Kidney tubule cell (primary cell): ENCODE measurements around the gene OXLD1.
A peak's percentile ranks its signal among the peaks of the same experiment; 100 is the strongest.
"Not testable (repeated sequence)": the region's sequence is repeated elsewhere in the genome, so short reads cannot be mapped to it uniquely, and the experiment has no call there.

Experiments
- DNase-seq: peaks from one replicate; pipeline ENCODE4 v3.0.0-alpha.2; 2018; ENCODE audit warnings: low spot score

The OXLD1 gene

DNA sequence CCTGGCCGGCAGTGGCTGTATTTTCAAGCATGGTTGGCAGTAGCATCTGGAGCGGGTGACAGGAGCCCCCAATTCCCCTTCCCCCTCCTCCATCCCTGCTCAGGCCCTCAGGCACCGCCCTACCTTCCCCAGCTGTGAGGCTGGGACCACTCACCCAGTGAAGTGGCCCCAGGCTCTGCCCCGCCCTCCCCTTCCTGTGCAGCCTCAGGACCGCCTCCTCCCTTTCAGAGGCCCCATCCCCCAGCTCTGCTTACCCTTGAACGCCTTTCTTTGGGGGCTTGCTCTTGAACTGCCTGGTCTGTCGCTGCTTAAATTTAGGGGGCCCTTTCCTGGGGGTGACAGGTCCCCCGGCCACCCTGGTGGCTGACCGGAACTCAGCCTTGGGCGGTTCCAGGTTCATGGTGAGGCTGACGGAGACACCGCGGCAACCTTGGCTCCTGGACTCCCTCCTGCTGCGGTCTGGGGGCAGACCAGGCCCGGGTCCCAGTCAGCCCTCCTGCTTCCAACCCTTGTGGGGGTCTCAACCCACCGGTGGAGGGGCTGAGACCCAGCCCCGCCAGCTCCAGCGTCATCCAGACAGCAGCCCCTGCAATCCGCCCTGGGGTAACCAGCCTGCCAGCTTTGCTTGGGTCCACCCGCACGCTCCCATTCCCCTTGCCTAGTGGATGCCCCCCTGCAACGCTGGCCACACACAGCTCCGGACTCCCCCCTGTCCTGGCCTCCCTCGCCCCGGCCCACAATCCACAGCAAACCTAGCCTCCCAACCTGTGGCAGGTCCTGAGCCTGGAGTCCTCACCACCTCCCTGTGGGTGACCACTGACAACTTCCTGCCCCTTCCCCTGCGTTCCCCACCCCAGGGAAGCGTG, 13.3 kb downstream of the OXLD1 start:
- DNase-seq, result no peak

DNA sequence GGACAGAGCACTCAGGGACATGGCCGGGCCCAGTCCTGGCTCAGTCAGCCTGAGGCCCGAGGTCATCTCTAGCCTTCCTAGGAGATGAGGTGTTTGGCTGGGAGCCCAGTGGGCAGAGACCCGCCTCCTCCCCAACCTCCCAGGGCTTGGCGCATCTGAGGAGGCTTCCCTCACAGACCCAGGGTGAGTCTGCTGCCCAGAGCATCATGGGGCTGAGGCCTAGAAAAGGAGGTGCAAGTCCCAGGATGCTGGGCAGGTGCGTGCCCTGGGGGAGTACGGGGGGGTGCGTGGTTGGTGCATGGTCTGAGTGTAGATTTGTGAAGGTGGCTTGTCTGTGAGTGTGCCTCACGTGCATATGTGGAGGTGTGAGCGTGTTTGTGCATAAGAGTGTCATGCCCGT, 14.7 kb downstream of the OXLD1 start:
- peak; percentile 91 for DNase-seq

- DNase-seq, result no peak
Observed at GRCh38 chr17:81650951-81651350, 15.5 kb downstream of the OXLD1 start.

DNA sequence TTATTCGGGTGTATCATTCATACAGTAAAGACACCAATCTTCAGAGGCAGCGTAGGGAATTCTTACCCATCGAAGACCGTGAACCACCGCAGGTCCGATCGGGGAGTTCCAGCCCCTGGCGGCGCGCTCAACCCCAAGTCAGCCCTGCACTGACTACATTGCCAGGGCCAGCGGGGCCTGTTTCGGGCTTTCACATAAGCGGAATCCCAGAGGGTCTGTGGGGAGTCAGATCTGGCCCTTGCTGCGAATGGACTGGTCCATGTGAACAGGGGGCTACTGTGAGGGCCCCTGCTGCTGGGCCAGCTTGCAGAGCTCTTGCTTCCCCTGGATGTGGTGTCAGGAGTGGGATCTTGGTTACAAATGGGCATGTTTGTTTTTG, 17.7 kb downstream of the OXLD1 start:
- DNase-seq, result no peak

- DNase-seq, result no peak
Observed at GRCh38 chr17:81648013-81648706, 18.2 kb downstream of the OXLD1 start.

DNA sequence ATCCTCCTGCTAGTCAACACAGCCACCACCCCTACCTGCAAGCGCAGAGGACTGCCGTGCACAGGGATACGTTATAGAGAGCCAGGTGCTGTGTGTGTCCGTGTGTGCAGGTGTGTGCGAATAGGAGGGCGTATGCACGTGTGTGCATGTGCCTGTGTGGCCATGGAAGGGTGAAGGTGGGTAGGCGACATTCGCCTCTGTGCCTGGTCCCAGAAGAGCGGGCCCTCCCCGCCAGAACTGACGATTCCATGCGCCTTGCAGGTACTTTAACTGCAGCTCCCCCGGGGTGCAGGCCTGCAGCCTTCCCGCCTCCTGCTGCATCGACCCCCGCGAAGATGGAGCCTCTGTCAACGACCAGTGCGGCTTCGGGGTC, 18.8 kb downstream of the OXLD1 start:
- no peak for DNase-seq

DNA sequence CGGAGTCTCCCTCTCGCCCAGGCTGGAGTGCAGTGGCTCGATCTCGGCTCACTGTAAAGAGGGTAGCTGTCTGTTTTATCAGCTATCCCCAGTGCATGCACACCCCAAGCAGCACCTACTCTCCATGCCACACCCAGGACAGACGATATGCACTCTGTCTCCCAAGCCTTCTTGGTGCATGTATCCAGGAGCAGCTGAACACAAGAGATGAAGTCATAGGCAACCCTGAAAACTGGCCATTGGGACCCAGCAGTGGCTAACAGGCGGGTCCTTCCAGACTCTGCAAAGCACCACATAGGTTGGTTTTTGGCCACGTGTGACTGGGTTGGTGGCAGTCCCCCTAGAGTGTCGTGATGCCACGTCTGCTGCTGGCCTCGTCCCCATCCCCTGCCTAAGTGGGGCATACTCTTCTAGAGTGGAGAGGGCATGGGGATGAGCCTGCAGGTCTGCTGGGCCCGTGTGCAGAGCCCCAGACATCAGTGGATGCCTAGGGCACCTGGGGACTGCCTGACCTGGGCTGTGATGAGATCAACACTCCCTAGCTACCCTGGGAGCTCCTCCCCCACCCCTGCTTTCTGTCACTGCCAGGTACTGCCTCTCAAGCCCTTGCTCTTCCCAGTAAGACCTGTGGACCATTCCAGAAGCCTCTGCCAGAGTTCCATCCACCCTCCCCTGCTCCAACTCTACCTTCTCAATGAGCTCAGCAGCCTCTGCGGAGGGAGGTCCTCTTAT, 19.4 kb downstream of the OXLD1 start:
- DNase-seq, result no peak

- DNase-seq, result no peak
Observed at GRCh38 chr17:81644976-81645952, 21.1 kb downstream of the OXLD1 start.

GRCh38 chr17:81644496-81644895, 21.9 kb downstream of the OXLD1 start:
- DNase-seq, result no peak

DNA sequence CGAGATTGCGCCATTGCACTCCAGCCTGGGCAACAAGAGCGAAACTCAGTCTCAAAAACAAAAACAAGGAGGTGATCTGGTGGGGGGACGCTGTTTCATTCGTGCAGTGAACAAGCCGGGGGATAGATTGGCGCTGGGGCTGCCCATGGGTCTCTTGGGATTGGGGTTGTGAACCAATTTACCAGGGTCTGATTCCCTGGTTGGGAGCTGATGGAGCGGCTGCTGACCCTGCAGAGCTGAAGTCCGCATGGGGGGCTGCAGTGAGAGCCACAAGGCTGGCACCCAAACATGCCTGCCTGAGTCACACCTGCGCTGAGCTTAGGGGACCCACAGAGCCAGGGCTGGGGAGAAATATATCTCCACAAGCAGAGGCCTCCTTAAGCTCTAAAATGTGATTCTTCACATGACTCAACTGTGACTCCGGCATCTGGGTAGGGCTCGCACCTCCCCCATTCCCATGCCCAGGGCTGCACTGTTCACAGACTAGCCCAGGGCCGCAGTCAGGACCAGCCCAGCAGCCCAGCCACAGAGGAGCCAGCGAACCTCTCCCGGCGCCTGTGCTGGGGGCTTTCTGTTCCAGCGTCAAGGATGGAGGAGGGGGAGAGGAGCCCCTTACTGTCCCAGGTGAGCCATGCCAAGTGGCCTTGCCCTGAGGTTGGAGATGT, 24.4 kb downstream of the OXLD1 start:
- peak; percentile 64 for DNase-seq

GRCh38 chr17:81640011-81640410, 26.4 kb downstream of the OXLD1 start:
- no peak for DNase-seq

DNA sequence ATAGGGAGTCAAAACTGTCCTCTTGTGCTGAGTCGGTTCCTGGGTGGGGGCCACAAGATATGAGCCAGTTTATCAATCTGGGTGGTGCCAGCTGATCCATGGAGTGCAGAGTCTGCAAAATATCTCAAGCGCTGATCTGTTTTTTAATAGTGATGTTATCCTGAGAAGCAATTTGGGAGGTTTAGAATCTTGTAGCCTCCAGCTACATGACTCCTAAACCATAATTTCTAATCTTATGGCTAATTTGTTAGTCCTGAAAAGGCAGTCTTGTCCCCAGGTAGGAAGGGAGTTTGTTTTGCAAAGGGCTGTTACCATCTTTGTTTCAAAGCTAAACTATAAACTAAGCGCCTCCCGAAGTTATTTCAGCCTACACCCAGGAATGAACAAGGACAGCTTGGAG, 27.7 kb downstream of the OXLD1 start:
- DNase-seq, result no peak

GRCh38 chr17:81636505-81637288, 29.7 kb downstream of the OXLD1 start, which contains the start of the genes NPLOC4 and TSPAN10:
Gene NPLOC4 (minus strand): TSS chr17:81637112. CDS start chr17:81636930, 182 bp downstream.
Gene TSPAN10 (plus strand): TSS chr17:81637196. CDS start chr17:81642413, 5,217 bp downstream.
- DNase-seq, result peak; percentile 88

DNA sequence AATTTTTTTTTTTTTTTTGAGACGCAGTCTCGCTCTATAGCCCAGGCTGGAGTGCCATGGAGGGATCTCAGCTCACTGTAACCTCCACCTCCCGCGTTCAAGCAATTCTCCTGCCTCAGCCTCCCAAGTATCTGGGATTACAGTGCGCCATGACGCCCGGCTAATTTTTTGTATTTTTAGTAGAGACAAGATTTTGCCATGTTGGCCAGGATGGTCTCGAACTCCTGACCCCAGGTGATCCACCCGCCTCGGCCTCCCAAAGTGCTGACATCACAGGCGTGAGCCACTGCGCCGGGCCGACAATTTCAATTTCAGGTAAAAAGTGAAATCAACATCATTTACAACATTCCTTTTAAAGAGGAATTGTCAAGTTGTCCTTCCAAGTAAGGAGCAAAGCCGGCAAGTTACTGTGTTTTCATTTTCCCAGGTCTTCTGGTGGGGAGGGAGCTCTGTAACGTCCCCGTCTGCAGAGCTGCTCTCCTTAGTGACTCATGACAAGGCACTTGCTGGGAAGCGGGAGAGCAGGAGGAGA, 30.4 kb downstream of the OXLD1 start:
- peak; percentile 82 for DNase-seq

DNA sequence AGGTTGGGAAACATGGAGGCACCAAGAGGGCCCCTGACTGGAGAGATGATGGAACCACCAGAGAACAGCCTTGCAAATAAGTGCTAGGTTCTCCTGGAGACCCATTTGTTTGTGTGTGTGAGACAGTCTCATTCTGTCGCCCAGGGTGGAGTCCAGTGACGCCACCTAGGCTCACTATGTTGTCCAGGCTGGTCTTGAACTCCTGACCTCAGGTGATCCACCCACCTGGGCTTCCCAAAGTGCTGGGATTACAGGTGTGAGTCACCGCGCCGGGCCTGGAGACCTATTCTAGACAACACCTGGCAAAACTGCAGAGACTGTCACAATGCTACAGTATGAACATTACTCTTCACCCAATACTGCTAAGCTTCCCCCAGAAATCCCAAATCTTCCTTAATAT, 31.0 kb downstream of the OXLD1 start:
- peak; percentile 39 for DNase-seq

DNA sequence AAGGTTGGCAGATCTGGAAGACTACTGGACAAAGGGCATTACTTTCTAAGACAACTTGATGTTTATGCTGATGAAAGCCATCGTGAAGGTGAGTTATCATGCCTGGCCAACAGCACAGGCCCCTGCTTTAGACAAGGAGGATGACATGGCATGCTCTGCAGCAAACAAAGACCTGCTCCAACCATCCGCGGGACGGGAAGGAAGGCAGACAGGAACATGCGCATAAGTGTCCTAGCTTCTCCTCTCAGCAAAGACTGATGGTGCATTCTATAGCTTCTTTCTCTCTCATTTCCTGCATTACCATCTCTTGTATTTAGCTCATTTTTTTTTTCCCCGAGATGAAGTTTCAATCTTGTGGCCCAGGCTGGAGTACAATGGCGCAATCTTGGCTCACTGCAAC, 34.9 kb downstream of the OXLD1 start:
- DNase-seq, result no peak

- DNase-seq, result no peak
Observed at GRCh38 chr17:81630274-81630673, 36.1 kb downstream of the OXLD1 start.

DNA sequence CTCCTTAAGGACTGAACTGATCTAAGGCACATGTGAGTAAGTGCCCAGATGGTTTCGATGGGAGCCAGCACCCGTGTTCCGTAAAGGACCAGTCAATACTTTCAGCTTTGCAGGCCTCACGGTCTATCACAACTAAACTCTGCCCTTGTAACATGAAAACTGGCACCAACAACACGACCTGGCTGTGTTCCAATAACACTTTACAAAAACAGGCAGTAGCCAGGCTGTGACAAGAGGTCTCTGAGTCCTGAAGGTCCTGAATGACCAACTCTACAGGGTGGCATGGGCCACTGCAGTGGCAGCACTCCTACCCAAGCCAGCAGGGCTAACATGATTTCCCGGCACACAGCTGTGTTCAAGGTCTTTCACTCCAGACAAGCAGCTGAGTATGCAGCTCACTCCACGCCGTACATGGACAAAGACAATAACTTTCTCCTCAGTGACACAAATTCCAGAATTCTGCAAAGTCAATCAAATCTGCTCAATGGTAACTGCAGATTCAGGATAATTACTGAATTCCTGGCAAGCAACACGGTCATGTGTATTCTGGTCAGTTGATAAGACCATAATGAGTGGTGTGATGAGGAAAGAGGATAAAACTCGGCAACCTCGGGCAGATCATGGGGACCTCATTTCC, 44.8 kb downstream of the OXLD1 start:
- DNase-seq, result no peak

DNA sequence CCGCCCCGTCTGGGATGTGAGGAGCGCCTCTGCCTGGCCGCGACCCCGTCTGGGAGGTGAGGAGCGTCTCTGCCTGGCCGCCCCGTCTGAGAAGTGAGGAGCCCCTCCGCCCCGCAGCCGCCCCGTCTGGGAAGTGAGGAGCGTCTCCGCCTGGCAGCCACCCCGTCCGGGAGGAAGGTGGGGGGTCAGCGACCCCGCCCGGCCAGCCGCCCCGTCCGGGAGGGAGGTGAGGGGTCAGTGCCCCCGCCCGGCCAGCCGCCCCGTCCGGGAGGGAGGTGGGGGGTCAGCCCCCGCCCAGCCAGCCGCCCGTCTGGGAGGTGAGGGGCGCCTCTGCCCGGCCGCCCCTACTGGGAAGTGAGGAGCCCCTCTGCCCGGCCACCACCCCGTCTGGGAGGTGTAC, 48.1 kb downstream of the OXLD1 start:
- not testable (repeated sequence) for DNase-seq
